SK-N-SH treated with all-trans-retinoic acid at 6 μM for 48 hours (cell line): ENCODE measurements around the gene CCKAR.

Source experiments
- ATAC-seq: fragments of 200-7000 bp; cut with Tn5 transposase; 3 replicates; pipeline ENCODE4 v1.9.1; 2020; ENCODE audit warnings: mild to moderate bottlenecking, moderate library complexity
- ARNTL ChIP-seq: fragments of 450-650 bp; formaldehyde crosslinking; IDR thresholded peaks from 2 replicates; pipeline ENCODE4 v1.5.0; 2020; ENCODE audit warnings: low read depth, mild to moderate bottlenecking, moderate library complexity, borderline replicate concordance
- BACH2 ChIP-seq: fragments of 250-450 bp; sonication (Bioruptor Pico); IDR thresholded peaks from 2 replicates; pipeline ENCODE4 v1.9.0; 2021; ENCODE audit warnings: mild to moderate bottlenecking, borderline replicate concordance
- CREB5 ChIP-seq: fragments of 250-450 bp; sonication (Bioruptor Pico); IDR thresholded peaks from 2 replicates; pipeline ENCODE4 v1.5.1; 2020; ENCODE audit warnings: low read depth, mild to moderate bottlenecking, moderate library complexity
- CSDC2 ChIP-seq: fragments of 250-450 bp; sonication (Bioruptor Pico); IDR thresholded peaks from 2 replicates; pipeline ENCODE4 v1.5.0; 2020; ENCODE audit warnings: mild to moderate bottlenecking, moderate library complexity
- CSRNP3 ChIP-seq: fragments of 250-450 bp; sonication (Bioruptor Pico); IDR thresholded peaks from 2 replicates; pipeline ENCODE4 v1.5.1; 2021; ENCODE audit warnings: mild to moderate bottlenecking, moderate library complexity
- ESRRG ChIP-seq: fragments of 250-450 bp; sonication (Bioruptor Pico); IDR thresholded peaks from 2 replicates; pipeline ENCODE4 v1.6.1; 2021; ENCODE audit warnings: mild to moderate bottlenecking
- GLIS3 ChIP-seq: fragments of 250-450 bp; sonication (Bioruptor Pico); IDR thresholded peaks from 2 replicates; pipeline ENCODE4 v1.5.0; 2020; ENCODE audit warnings: mild to moderate bottlenecking, moderate library complexity
- ISL1 ChIP-seq: fragments of 250-450 bp; sonication (Bioruptor Pico); IDR thresholded peaks from 2 replicates; pipeline ENCODE4 v2.1.2; 2022; ENCODE audit warnings: mild to moderate bottlenecking, moderate library complexity
- PPARA ChIP-seq: fragments of 250-450 bp; sonication (Bioruptor Pico); IDR thresholded peaks from 2 replicates; pipeline ENCODE4 v1.5.0; 2020; ENCODE audit warnings: mild to moderate bottlenecking, borderline replicate concordance
- RARB ChIP-seq: fragments of 250-450 bp; sonication (Bioruptor Pico); IDR thresholded peaks from 2 replicates; pipeline ENCODE4 v1.8.0; 2021; ENCODE audit warnings: mild to moderate bottlenecking, moderate library complexity
- SNAI2 ChIP-seq: fragments of 250-450 bp; sonication (Bioruptor Pico); IDR thresholded peaks from 2 replicates; pipeline ENCODE4 v1.5.0; 2020; ENCODE audit warnings: mild to moderate bottlenecking, moderate library complexity
- TCF4 ChIP-seq: fragments of 250-450 bp; sonication (Bioruptor Pico); IDR thresholded peaks from 2 replicates; pipeline ENCODE4 v1.8.0; 2021; ENCODE audit warnings: mild to moderate bottlenecking, moderate library complexity, borderline replicate concordance
- TOX ChIP-seq: fragments of 250-450 bp; sonication (Bioruptor Pico); IDR thresholded peaks from 2 replicates; pipeline ENCODE4 v1.8.0; 2021; ENCODE audit warnings: mild to moderate bottlenecking, moderate library complexity, borderline replicate concordance
- TSHZ2 ChIP-seq: fragments of 250-450 bp; sonication (Bioruptor Pico); IDR thresholded peaks from 2 replicates; pipeline ENCODE4 v1.5.0; 2020; ENCODE audit warnings: mild to moderate bottlenecking, moderate library complexity
- ZFP3 ChIP-seq: fragments of 250-450 bp; sonication (Bioruptor Pico); IDR thresholded peaks from 2 replicates; pipeline ENCODE4 v1.5.0; 2020; ENCODE audit warnings: mild to moderate bottlenecking, moderate library complexity
- ZFP30 ChIP-seq: fragments of 450-650 bp; formaldehyde crosslinking; IDR thresholded peaks from 2 replicates; pipeline ENCODE4 v1.5.0; 2022; ENCODE audit warnings: mild to moderate bottlenecking, moderate library complexity
- ZNF565 ChIP-seq: fragments of 450-650 bp; formaldehyde crosslinking; conservative IDR thresholded peaks from 2 replicates; pipeline ENCODE4 v1.5.0; 2020; ENCODE audit warnings: low read depth, mild to moderate bottlenecking, moderate library complexity
- ZNF70 ChIP-seq: fragments of 450-650 bp; formaldehyde crosslinking; IDR thresholded peaks from 2 replicates; pipeline ENCODE4 v1.5.0; 2020; ENCODE audit warnings: mild to moderate bottlenecking, moderate library complexity
- ZNF8 ChIP-seq: fragments of 450-650 bp; formaldehyde crosslinking; IDR thresholded peaks from 2 replicates; pipeline ENCODE4 v1.5.0; 2020; ENCODE audit warnings: mild to moderate bottlenecking, moderate library complexity
- TF ChIP-seq, protein P1 (sequence below): fragments of 250-450 bp; sonication (Bioruptor Pico); IDR thresholded peaks from 2 replicates; pipeline ENCODE4 v1.8.0; 2020; ENCODE audit warnings: mild to moderate bottlenecking, moderate library complexity, borderline replicate concordance
- TF ChIP-seq, protein P2 (sequence below): fragments of 250-450 bp; sonication (Bioruptor Pico); IDR thresholded peaks from 2 replicates; pipeline ENCODE4 v1.8.0; 2021; ENCODE audit warnings: low read depth, mild to moderate bottlenecking, moderate library complexity, borderline replicate concordance

Gene CCKAR

GRCh38 chr4:26510334-26510964 is 20.2 kb upstream of the CCKAR start:
- ATAC-seq, result no peak
- TF ChIP-seq ARNTL (CRISPR knock-in tag) (no peak), CREB5 (CRISPR knock-in tag) (no peak), RARB (CRISPR knock-in tag) (no peak), TSHZ2 (no peak), PPARA (no peak), ZNF565 (CRISPR knock-in tag) (no peak), ZNF70 (CRISPR knock-in tag) (no peak), CSRNP3 (CRISPR knock-in tag) (no peak), SNAI2 (CRISPR knock-in tag) (no peak), TCF4 (no peak), BACH2 (no peak), ZFP30 (CRISPR knock-in tag) (no peak), ESRRG (no peak), CSDC2 (CRISPR knock-in tag) (no peak), TOX (CRISPR knock-in tag) (no peak), ISL1 (CRISPR knock-in tag) (no peak)
- TF ChIP-seq, protein P1, sequence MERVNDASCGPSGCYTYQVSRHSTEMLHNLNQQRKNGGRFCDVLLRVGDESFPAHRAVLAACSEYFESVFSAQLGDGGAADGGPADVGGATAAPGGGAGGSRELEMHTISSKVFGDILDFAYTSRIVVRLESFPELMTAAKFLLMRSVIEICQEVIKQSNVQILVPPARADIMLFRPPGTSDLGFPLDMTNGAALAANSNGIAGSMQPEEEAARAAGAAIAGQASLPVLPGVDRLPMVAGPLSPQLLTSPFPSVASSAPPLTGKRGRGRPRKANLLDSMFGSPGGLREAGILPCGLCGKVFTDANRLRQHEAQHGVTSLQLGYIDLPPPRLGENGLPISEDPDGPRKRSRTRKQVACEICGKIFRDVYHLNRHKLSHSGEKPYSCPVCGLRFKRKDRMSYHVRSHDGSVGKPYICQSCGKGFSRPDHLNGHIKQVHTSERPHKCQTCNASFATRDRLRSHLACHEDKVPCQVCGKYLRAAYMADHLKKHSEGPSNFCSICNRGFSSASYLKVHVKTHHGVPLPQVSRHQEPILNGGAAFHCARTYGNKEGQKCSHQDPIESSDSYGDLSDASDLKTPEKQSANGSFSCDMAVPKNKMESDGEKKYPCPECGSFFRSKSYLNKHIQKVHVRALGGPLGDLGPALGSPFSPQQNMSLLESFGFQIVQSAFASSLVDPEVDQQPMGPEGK (CRISPR knock-in tag), result no peak
- TF ChIP-seq, protein P2, sequence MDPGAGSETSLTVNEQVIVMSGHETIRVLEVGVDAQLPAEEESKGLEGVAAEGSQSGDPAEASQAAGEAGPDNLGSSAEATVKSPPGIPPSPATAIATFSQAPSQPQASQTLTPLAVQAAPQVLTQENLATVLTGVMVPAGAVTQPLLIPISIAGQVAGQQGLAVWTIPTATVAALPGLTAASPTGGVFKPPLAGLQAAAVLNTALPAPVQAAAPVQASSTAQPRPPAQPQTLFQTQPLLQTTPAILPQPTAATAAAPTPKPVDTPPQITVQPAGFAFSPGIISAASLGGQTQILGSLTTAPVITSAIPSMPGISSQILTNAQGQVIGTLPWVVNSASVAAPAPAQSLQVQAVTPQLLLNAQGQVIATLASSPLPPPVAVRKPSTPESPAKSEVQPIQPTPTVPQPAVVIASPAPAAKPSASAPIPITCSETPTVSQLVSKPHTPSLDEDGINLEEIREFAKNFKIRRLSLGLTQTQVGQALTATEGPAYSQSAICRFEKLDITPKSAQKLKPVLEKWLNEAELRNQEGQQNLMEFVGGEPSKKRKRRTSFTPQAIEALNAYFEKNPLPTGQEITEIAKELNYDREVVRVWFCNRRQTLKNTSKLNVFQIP (CRISPR knock-in tag), result no peak

GRCh38 chr4:26509681-26510333 is 19.5 kb upstream of the CCKAR start:
- TF ChIP-seq ZNF8 (CRISPR knock-in tag) (no peak), CREB5 (CRISPR knock-in tag) (no peak), ZFP3 (CRISPR knock-in tag) (no peak), ZNF565 (CRISPR knock-in tag) (no peak), GLIS3 (CRISPR knock-in tag) (no peak), CSRNP3 (CRISPR knock-in tag) (no peak), RARB (CRISPR knock-in tag) (no peak), PPARA (no peak), ARNTL (CRISPR knock-in tag) (no peak)
- TF ChIP-seq, protein P1 (CRISPR knock-in tag), result no peak
- ATAC-seq, result peak; percentile 59; the same call in 2 of the 3 replicates
